ENCODE results near the gene OPTN. TPM values are rescaled to one million over a fixed set of nuclear protein-coding genes. Genes with fewer than 3 reads are reported as not detected.
"Not testable (repeated sequence)": the region's sequence is repeated elsewhere in the genome, so short reads cannot be mapped to it uniquely, and the experiment has no call there.

Gene OPTN
- total RNA-seq, 2 donors from 2014 or later = 23.4 to 32.7 TPM

DNA sequence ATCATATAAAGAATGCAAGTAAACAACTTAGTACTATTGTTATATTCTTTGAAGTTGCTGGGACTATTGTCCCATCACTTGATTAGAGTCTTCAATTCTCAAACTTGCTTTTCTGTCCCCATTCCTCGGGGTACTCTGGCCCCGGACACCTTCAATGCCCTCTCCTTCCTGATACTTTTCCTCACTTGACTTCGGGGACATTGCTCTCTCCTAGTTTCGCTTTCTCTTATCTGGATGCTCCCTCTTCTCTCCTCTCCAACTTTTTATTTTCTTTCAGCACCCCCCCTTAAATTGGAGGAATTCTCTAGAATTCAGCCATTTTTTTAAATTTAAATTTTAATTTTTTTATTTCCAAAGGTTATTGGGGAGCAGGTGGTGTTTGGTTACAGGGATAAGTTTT, 10.6 kb upstream of the OPTN start:
- Histone ChIP-seq H3K4me1 (no peaks in the 10 kb centered on the region), H3K27me3 (no peaks in the 10 kb centered on the region), H3K27ac (no peak overlapping the region), H3K4me3 (no peak overlapping the region), H3K9me3 (peaks cover 0 to under 1% (median 0%) of the 10 kb centered on the region in 3 donors), H3K36me3 (replicated peaks in 1 of 2; ENCODE audit: insufficient read depth in 1 of 2, low read depth in 2 of 2) (no peaks in the 10 kb centered on the region)
- WGBS, 2 donors = 78 to 83% methylated on average over 4 of the region's 4 CpGs
- no peak for TF ChIP-seq POLR2A (IDR thresholded peaks at IDR 0.05)
- TF ChIP-seq, protein P1, sequence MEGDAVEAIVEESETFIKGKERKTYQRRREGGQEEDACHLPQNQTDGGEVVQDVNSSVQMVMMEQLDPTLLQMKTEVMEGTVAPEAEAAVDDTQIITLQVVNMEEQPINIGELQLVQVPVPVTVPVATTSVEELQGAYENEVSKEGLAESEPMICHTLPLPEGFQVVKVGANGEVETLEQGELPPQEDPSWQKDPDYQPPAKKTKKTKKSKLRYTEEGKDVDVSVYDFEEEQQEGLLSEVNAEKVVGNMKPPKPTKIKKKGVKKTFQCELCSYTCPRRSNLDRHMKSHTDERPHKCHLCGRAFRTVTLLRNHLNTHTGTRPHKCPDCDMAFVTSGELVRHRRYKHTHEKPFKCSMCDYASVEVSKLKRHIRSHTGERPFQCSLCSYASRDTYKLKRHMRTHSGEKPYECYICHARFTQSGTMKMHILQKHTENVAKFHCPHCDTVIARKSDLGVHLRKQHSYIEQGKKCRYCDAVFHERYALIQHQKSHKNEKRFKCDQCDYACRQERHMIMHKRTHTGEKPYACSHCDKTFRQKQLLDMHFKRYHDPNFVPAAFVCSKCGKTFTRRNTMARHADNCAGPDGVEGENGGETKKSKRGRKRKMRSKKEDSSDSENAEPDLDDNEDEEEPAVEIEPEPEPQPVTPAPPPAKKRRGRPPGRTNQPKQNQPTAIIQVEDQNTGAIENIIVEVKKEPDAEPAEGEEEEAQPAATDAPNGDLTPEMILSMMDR (IDR thresholded peaks at IDR 0.05) = no peak
- DNase-seq (no peak), ATAC-seq (no peak)
- intact Hi-C loops (cut with DNase I) = no loop called here

DNA sequence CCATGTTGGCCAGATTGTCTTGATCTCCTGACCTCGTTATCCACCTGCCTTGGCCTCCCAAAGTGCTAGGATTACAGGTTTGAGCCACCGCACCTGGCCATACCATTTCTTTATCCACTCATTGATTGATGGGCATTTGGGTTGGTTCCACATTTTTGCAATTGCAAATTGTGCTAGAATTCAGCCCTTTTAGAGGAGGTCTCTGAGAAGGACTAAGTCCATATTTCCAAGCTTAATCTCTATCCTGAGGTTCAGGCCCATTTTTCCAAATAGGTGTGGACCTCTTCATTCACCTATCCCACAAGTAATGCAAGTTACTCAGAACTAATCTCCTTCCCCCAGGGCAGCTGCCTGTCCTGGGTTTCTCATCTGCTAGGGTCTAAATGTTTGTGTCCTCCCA, 9.7 kb upstream of the OPTN start:
- DNase-seq (no peak), ATAC-seq (no peak)
- H3K36me3 ChIP-seq (replicated peaks in 1 of 2; ENCODE audit: insufficient read depth in 1 of 2, low read depth in 2 of 2) = no peaks in the 10 kb centered on the region
- no peaks in the 10 kb centered on the region for H3K27me3 ChIP-seq
- H3K9me3 ChIP-seq = no peaks in the 10 kb centered on the region
- TF ChIP-seq, protein P1 (IDR thresholded peaks at IDR 0.05) = no peak
- no peak for TF ChIP-seq POLR2A (IDR thresholded peaks at IDR 0.05)
- no peak overlapping the region for H3K27ac ChIP-seq
- intact Hi-C loops (cut with DNase I) = no loop called here
- no peak overlapping the region for H3K4me3 ChIP-seq
- WGBS, 2 donors = 79 to 85% methylated on average over 2 of the region's 2 CpGs
- H3K4me1 ChIP-seq = no peaks in the 10 kb centered on the region

DNA sequence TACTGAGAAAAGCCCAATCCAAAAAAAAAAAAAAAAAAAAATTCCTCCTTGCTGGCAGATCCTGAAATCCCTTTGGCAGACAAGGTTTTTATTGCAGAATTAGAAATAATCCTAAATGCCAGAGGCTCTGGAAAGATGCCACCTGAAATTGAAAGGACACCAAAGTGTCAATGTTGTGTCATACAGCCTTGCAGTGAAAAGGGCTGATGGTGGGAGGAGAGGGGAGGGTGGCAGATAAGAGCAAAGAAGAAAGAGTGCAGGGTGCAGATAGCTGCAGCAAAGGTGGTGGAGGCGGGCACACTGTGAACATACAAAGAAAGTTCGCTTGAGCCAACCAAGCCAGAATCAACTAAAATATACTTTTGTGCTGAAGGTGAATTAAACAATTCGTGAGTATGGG, 8.2 kb upstream of the OPTN start:
- Histone ChIP-seq H3K4me3 (no peak overlapping the region), H3K27me3 (no peaks in the 10 kb centered on the region), H3K4me1 (no peaks in the 10 kb centered on the region), H3K36me3 (replicated peaks in 1 of 2; ENCODE audit: insufficient read depth in 1 of 2, low read depth in 2 of 2) (no peaks in the 10 kb centered on the region), H3K9me3 (no peaks in the 10 kb centered on the region), H3K27ac (no peak overlapping the region)
- WGBS, 2 donors = 71 to 84% methylated on average over 3 of the region's 3 CpGs
- ATAC-seq (no peak), DNase-seq (no peak)
- TF ChIP-seq, protein P1 (IDR thresholded peaks at IDR 0.05) = no peak
- TF ChIP-seq POLR2A (IDR thresholded peaks at IDR 0.05) = no peak
- intact Hi-C loops (cut with DNase I) = no loop called here

DNA sequence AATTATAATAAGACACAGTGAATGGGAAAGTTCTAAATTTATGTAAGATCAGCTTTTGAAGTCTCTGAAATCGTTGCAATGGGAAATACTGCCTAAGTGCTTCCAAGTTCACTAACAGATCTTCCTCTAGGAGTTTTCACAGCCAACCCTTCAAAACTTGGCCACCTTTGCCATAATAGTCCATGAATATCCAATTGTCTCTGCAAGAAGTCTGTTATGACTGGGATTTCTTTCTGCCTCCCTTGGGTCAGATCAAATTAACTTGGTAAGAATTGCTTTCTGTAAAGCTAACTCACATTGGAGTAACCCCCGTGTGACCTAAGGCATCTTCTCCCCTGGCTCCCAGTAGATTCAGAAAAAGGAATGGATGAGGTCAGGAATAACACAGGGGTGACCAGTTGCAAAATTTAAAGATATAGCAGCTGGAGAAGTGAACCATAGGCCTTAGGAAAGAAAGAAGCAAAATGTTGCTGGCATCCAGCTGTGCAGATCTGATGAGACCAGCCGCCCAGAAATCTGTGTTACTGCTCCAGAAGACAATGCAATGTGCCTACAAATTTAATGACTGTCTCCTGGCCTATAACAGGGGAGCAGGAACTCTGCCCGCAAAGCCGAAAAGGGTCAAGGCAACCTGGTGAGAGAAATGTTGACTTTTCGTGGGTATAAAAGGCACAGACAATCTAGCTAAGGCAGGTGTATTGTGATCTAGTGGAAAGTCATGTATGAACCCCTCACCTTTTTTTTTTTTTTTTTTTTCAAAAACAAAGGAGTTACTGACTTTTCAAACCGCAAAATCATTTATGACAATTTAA, 7.5 kb upstream of the OPTN start:
- DNase-seq = no peak

DNA sequence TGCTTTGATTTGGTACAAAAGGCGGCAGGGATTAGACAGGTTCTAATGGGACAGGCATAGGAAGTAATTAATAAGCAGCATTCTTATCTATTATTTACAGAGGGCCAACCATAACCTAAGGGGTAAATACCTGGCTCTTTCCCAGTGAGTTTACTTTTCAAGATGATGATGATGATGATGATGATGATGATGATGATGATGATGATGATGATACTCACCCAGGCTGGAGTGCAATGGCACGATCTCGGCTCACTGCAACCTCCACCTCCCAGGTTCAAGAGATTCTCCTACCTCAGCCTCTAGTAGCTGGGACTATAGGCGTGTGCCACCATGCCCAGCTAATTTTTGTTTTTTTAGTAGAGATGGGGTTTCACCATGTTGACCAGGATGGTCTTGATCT, 5.9 kb upstream of the OPTN start:
- H3K36me3 ChIP-seq (replicated peaks in 1 of 2; ENCODE audit: insufficient read depth in 1 of 2, low read depth in 2 of 2); H3K4me3 ChIP-seq; DNase-seq; H3K27ac ChIP-seq; intact Hi-C loops (cut with DNase I); H3K4me1 ChIP-seq; H3K27me3 ChIP-seq; ATAC-seq; H3K9me3 ChIP-seq: not testable (repeated sequence)
- WGBS, 2 donors = 81 to 95% methylated on average over 3 to 4 of the region's 4 CpGs

More for the DNA sequence above, 7.5 kb upstream of the OPTN start:
- 72 to 78% methylated on average over 7 of the region's 7 CpGs for WGBS, 2 donors
- no peaks in the 10 kb centered on the region for H3K4me1 ChIP-seq
- H3K36me3 ChIP-seq (replicated peaks in 1 of 2; ENCODE audit: insufficient read depth in 1 of 2, low read depth in 2 of 2) = no peaks in the 10 kb centered on the region
- H3K4me3 ChIP-seq = no peak overlapping the region
- no peak overlapping the region for H3K27ac ChIP-seq
- no peaks in the 10 kb centered on the region for H3K27me3 ChIP-seq
- intact Hi-C loops (cut with DNase I) = no loop called here
- TF ChIP-seq POLR2A (IDR thresholded peaks at IDR 0.05) = no peak
- TF ChIP-seq, protein P1 (IDR thresholded peaks at IDR 0.05) = no peak
- H3K9me3 ChIP-seq = no peaks in the 10 kb centered on the region
- no peak for ATAC-seq
